Measurements from ENCODE around the gene TAS1R2. TPM values are rescaled to one million over a fixed set of nuclear protein-coding genes. Genes with fewer than 3 reads are reported as not detected.

The TAS1R2 gene
- total RNA-seq, 1 experiment from 2014 or later = not detected

DNA sequence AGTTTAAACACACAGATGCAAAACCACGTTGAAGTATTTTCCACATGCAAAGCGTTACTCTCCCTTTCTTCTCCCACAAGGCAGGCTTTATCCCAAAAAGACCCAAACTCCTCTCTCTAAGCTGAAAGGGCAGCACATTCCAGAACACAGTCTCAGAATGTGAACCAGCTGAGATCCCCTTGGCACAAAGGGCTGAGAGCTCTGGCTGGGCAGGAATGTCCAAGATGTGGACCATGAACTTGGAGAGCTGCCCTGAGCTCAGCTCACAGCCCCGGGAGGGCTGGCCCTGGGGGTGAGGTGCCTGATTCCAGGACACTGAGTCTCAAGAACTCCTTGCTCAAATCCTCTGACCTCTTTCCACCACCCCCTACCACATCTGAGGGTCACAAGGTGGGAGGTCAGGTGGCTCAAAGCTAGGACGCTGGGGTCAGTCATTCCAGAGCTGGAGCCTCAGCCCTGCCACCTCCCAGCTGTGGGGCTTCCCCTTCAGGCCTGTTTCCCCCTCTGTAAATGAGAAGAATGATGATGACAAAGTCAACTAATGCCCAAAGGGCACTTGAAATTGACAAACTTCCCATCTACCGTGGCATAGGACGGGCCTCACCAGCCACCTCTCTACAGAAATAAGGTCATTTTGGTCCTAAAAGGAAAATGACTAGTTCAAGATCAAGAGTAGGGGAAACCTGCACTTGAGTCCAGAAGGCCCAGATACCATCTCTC lies 31.4 kb upstream of the TAS1R2 start:
- H3K4me2 ChIP-seq (ENCODE audit: insufficient read depth, insufficient read length, low read length) = no peak overlapping the region
- H3K27ac ChIP-seq (ENCODE audit: insufficient read length, low read depth, low read length) = no peak overlapping the region
- no peak overlapping the region for H3K23ac ChIP-seq (ENCODE audit: insufficient read length, low read depth, low read length)
- no peak overlapping the region for H3K56ac ChIP-seq (ENCODE audit: insufficient read length, low read depth, low read length)
- no peak for DNase-seq
- no peak overlapping the region for H2BK15ac ChIP-seq (ENCODE audit: low read depth, low read length)
- H3K23me2 ChIP-seq (ENCODE audit: insufficient read length, low read depth, low read length, poor library complexity, severe bottlenecking) = no peaks in the 10 kb centered on the region
- H2BK20ac ChIP-seq (ENCODE audit: low read depth, low read length, poor library complexity, severe bottlenecking) = no peak overlapping the region
- H3K4me3 Mint-ChIP-seq = no peak overlapping the region
- H3K79me2 ChIP-seq (ENCODE audit: insufficient read depth, low read length) = no peaks in the 10 kb centered on the region
- H3K27me3 ChIP-seq (ENCODE audit: insufficient read depth, low read length) = no peaks in the 10 kb centered on the region
- TF ChIP-seq, protein P1, sequence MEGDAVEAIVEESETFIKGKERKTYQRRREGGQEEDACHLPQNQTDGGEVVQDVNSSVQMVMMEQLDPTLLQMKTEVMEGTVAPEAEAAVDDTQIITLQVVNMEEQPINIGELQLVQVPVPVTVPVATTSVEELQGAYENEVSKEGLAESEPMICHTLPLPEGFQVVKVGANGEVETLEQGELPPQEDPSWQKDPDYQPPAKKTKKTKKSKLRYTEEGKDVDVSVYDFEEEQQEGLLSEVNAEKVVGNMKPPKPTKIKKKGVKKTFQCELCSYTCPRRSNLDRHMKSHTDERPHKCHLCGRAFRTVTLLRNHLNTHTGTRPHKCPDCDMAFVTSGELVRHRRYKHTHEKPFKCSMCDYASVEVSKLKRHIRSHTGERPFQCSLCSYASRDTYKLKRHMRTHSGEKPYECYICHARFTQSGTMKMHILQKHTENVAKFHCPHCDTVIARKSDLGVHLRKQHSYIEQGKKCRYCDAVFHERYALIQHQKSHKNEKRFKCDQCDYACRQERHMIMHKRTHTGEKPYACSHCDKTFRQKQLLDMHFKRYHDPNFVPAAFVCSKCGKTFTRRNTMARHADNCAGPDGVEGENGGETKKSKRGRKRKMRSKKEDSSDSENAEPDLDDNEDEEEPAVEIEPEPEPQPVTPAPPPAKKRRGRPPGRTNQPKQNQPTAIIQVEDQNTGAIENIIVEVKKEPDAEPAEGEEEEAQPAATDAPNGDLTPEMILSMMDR (conservative IDR thresholded peaks at IDR 0.05) = no peak
- H4K5ac ChIP-seq (ENCODE audit: insufficient read length, low read depth, low read length) = no peak overlapping the region
- no peak overlapping the region for H2AFZ ChIP-seq (ENCODE audit: low read length)
- H4K20me1 ChIP-seq (ENCODE audit: control insufficient read depth, insufficient read depth, insufficient read length) = no peaks in the 10 kb centered on the region
- no CpG with 5 or more reads among the region's 6 CpGs for WGBS (ENCODE audit: extremely low coverage, insufficient read length, low lambda C conversion rate)
- H4K91ac ChIP-seq (ENCODE audit: insufficient read length, low read depth, low read length) = no peak overlapping the region
- no peak overlapping the region for H2BK5ac ChIP-seq (ENCODE audit: insufficient read length, low read length)
- H3K4ac ChIP-seq (ENCODE audit: low read depth, low read length) = no peak overlapping the region
- H3K4me1 Mint-ChIP-seq = peaks cover 0 to 3% of the 10 kb centered on the region in 2 experiments; a peak in 1 of 4 replicates
- no peaks in the 10 kb centered on the region for H3K9me3 Mint-ChIP-seq
- H3T11ph ChIP-seq (ENCODE audit: low read length) = no peak overlapping the region
- H3K9ac ChIP-seq (ENCODE audit: extremely low read depth, insufficient read length, low read length) = no peak overlapping the region
- no peaks in the 10 kb centered on the region for H3K79me1 ChIP-seq (ENCODE audit: insufficient read depth, low read depth, low read length, poor library complexity, severe bottlenecking)
- H3K18ac ChIP-seq (ENCODE audit: insufficient read length, low read depth, low read length) = no peak overlapping the region
- H2BK12ac ChIP-seq (ENCODE audit: insufficient read length, low read depth, low read length) = no peak overlapping the region
- H3K27ac Mint-ChIP-seq = peak overlapping the region in 1 of 3 experiments; percentile 18; a peak in 2 of 7 replicates
- no peaks in the 10 kb centered on the region for H3K4me1 ChIP-seq (ENCODE audit: insufficient read depth, low read length)
- no peak overlapping the region for H4K8ac ChIP-seq (replicated peaks; ENCODE audit: insufficient read length, low read depth, low read length)
- H3K14ac ChIP-seq (ENCODE audit: insufficient read depth, low read length) = no peak overlapping the region
- H2AK5ac ChIP-seq (ENCODE audit: insufficient read length, low read length) = no peak overlapping the region
- no peaks in the 10 kb centered on the region; the same call in 1 of the 2 replicates for H3K27me3 Mint-ChIP-seq (ENCODE audit: low read depth)
- H3K9me3 ChIP-seq (ENCODE audit: control insufficient read depth, low read depth, low read length) = no peaks in the 10 kb centered on the region
- H2BK120ac ChIP-seq (ENCODE audit: low read depth, low read length, poor library complexity, severe bottlenecking) = no peak overlapping the region
- peaks cover 2 to 8% (median 7%) of the 10 kb centered on the region in 3 experiments; a peak in 5 of 7 replicates for H3K36me3 Mint-ChIP-seq (ENCODE audit: insufficient read depth in 1 of 3, low read depth in 3 of 3)

Measured in H9 (cell line).